Adrenal gland (tissue), 12 donors: Measurements from ENCODE around the gene NSD1. TPM values are rescaled to one million over a fixed set of nuclear protein-coding genes. Genes with fewer than 3 reads are reported as not detected.
A peak's percentile ranks its signal among the peaks of the same experiment; 100 is the strongest.
"Not testable (repeated sequence)": the region's sequence is repeated elsewhere in the genome, so short reads cannot be mapped to it uniquely, and the experiment has no call there.

Experiments used
- DNase-seq, 7 donors: peaks; one replicate each; pipeline ENCODE4 v3.0.0-alpha.2; 2019 to 2020
- H3K27ac ChIP-seq, 5 donors: fragments of 200-600 bp; sonication (generic) in 4 of 5; 1 replicate in 3 of 5; 2 replicates in 2 of 5; pipeline versions ENCODE4 v1.5.1 to v1.8.0; 2016 to 2020; ENCODE audit warnings: mild to moderate bottlenecking in 1 of 5
- H3K27me3 ChIP-seq: fragments of 200-600 bp; 2 replicates; pipeline ENCODE4 v1.8.0; 2021
- H3K36me3 ChIP-seq, 2 donors: fragments of 200-600 bp; replicated peaks in 1 of 2; 1 replicate in 1 of 2; 2 replicates in 1 of 2; pipeline versions ENCODE4 v1.5.1 to v1.8.0; 2018 to 2022
- H3K4me1 ChIP-seq, 2 donors: fragments of 200-600 bp; replicated peaks in 1 of 2; 1 replicate in 1 of 2; 2 replicates in 1 of 2; pipeline versions ENCODE4 v1.5.1 to v1.8.0; 2018 to 2021
- H3K4me3 ChIP-seq, 4 donors: fragments of 200-600 bp; sonication (generic) in 3 of 4; one replicate each; pipeline ENCODE4 v1.5.1; 2016 to 2018
- H3K9me3 ChIP-seq, 3 donors: fragments of 200-600 bp; sonication (generic) in 1 of 3; replicated peaks in 1 of 3; 1 replicate in 2 of 3; 2 replicates in 1 of 3; pipeline versions ENCODE4 v1.5.1 to v1.8.0; 2016 to 2021
- CTCF ChIP-seq, 6 experiments: fragments of 450-650 bp in 4 of 6; fragments of 200-600 bp in 2 of 6; sonication (generic) in 1 of 6; IDR thresholded peaks; 1 replicate in 5 of 6; 2 replicates in 1 of 6; pipeline versions ENCODE4 v1.5.1 to v1.8.0; 2016 to 2021; ENCODE audit warnings: antibody characterized with exemption in 6 of 6, mild to moderate bottlenecking in 2 of 6, moderate library complexity in 1 of 6
- POLR2A ChIP-seq, 2 donors: fragments of 450-650 bp; IDR thresholded peaks; one replicate each; pipeline ENCODE4 v1.6.1; 2017; ENCODE audit warnings: antibody characterized with exemption in 2 of 2, mild to moderate bottlenecking in 2 of 2, moderate library complexity in 1 of 2
- WGBS, 4 donors: extraction: QIAGEN DNeasy Blood & Tissue Kit in 2 of 4; methylation state at CpG; one replicate each; pipeline versions ENCODE4 v1.1.5 to v1.1.7; 2013 to 2017; 5-methylcytosine and 5-hydroxymethylcytosine counted together
- intact Hi-C, 2 donors: fragments of 100-400 bp; cut with DNase I; formaldehyde crosslinking; loops; one replicate each; pipeline versions ENCODE4 v1.14.1 to v1.15.0; 2022 to 2023
- polyA plus RNA-seq, 3 donors: library from polyadenylated mRNA; stranded (reverse); fragments of 200-250 nt in 2 of 3; fragments of 350-450 nt in 1 of 3; fragmentation: Illumina TruSeq in 1 of 3; extraction: RNeasy Lipid Tissue Mini Kit (QIAGEN cat#74804) in 1 of 3; gene quantifications; one replicate each; pipeline ENCODE4 v1.2.3, GENCODE V29; 2013 to 2014
- total RNA-seq, 9 donors: library from RNA; depleted of rRNA in 4 of 9; stranded (reverse); fragments of >200 nt in 4 of 9; fragments of 120-200 nt in 1 of 9; fragmentation: NEBNext Ultra II Directional in 1 of 9; extraction: Animal tissue kit (Norgen Biotek cat#: 25700) in 1 of 9; gene quantifications; one replicate each; pipeline versions ENCODE4 v1.1.0 to v1.2.4, GENCODE V29; 2013 to 2023
- donor health status: healthy with polysubstance abuse.
- donor health status: Bipolar disorder and iron deficiency.
- donor health status: DM: yes; HTN: yes; CAD: no.
- donor health status: DM: no; HTN: no; CAD: no.
- donor health status: DM: no; HTN: no; CAD: no.
- donor health status: DM: yes; HTN: yes; CAD: no.

Gene NSD1
- total and polyA plus RNA-seq, 12 donors = 6.4 to 73.9 (median 44.3) TPM

GRCh38 chr5:177142778-177143177, 9.2 kb downstream of the NSD1 start:
- 85 to 94% (median 91%) methylated on average over 1 of the region's 1 CpG for WGBS, 4 donors
- no peak for DNase-seq
- intact Hi-C loops = loop anchor here in 1 of 2 donors (10.0 kb wide), 1 partner anchor 132 kb away; no protein-coding TSS in a partner anchor
- peaks cover 0 to 56% of the 10 kb centered on the region in 2 donors for H3K36me3 ChIP-seq
- H3K4me1 ChIP-seq = peaks cover 6 to 51% of the 10 kb centered on the region in 2 donors
- H3K4me3 ChIP-seq = no peak overlapping the region
- H3K27ac ChIP-seq = no peak overlapping the region
- H3K9me3 ChIP-seq = no peaks in the 10 kb centered on the region
- TF ChIP-seq POLR2A (IDR thresholded peaks at IDR 0.05) (no peak), CTCF (IDR thresholded peaks at IDR 0.05) (no peak)
- H3K27me3 ChIP-seq = no peaks in the 10 kb centered on the region

GRCh38 chr5:177146891-177147638, 13.5 kb downstream of the NSD1 start:
- peaks cover 0 to 14% of the 10 kb centered on the region in 2 donors for H3K4me1 ChIP-seq
- no peak for TF ChIP-seq POLR2A (IDR thresholded peaks at IDR 0.05)
- TF ChIP-seq CTCF (IDR thresholded peaks at IDR 0.05) = no peak
- WGBS, 4 donors = 86 to 92% (median 88%) methylated on average over 17 of the region's 17 CpGs
- H3K27ac ChIP-seq = no peak overlapping the region
- no peak overlapping the region for H3K4me3 ChIP-seq
- H3K9me3 ChIP-seq = no peaks in the 10 kb centered on the region
- intact Hi-C loops = loop anchor here in 1 of 2 donors (10.0 kb wide), 1 partner anchor 128 kb away; no protein-coding TSS in a partner anchor
- peak in 1 of 7 donors; percentile 49 for DNase-seq
- no peaks in the 10 kb centered on the region for H3K27me3 ChIP-seq
- H3K36me3 ChIP-seq = peaks cover 0 to 86% of the 10 kb centered on the region in 2 donors

- intact Hi-C loops, H3K27me3 ChIP-seq, H3K27ac ChIP-seq, H3K9me3 ChIP-seq, H3K4me1 ChIP-seq, H3K4me3 ChIP-seq: not testable (repeated sequence)
- 94 to 96% (median 94%) methylated on average over 17 of the region's 17 CpGs for WGBS, 4 donors
- DNase-seq = peak in 1 of 7 donors; percentile 46
- H3K36me3 ChIP-seq = peaks cover 0 to 71% of the 10 kb centered on the region in 2 donors
Observed at GRCh38 chr5:177150061-177150460, 16.5 kb downstream of the NSD1 start.

- H3K4me1 ChIP-seq = no peaks in the 10 kb centered on the region
- intact Hi-C loops = no loop called here
- no peaks in the 10 kb centered on the region for H3K9me3 ChIP-seq
- peak in 1 of 7 donors; percentile 40 for DNase-seq
- WGBS, 4 donors = 79 to 84% (median 83%) methylated on average over 6 of the region's 6 CpGs
- H3K36me3 ChIP-seq = peaks cover 0 to 33% of the 10 kb centered on the region in 2 donors
- TF ChIP-seq CTCF (IDR thresholded peaks at IDR 0.05) = no peak
- no peak for TF ChIP-seq POLR2A (IDR thresholded peaks at IDR 0.05)
- H3K27ac ChIP-seq = no peak overlapping the region
- H3K27me3 ChIP-seq = no peaks in the 10 kb centered on the region
- H3K4me3 ChIP-seq = no peak overlapping the region
Observed at GRCh38 chr5:177154003-177154643, 20.6 kb downstream of the NSD1 start.
